Activated T-cell treated with anti-CD3 and anti-CD28 coated beads, Interleukin-2, amount 50 U/mL, for 72 hours (primary cell): ENCODE data around the gene CCT8L2. TPM values are rescaled to one million over a fixed set of nuclear protein-coding genes. Genes with fewer than 3 reads are reported as not detected.
"Not testable (repeated sequence)": the region's sequence is repeated elsewhere in the genome, so short reads cannot be mapped to it uniquely, and the experiment has no call there.

Source experiments
- ATAC-seq, 2 donors: fragments of 150-1000 bp; cut with Tn5 transposase; replicated peaks in 1 of 2; 2 replicates each; pipeline ENCODE4 v1.10.0; 2021; ENCODE audit warnings: moderate library complexity in 2 of 2, mild to moderate bottlenecking in 1 of 2
- DNase-seq, 2 donors: peaks; one replicate each; pipeline ENCODE4 v3.0.0; 2021 to 2022; ENCODE audit warnings: mixed read lengths in 1 of 2
- H3K27ac Mint-ChIP-seq: one replicate; pipeline ENCODE4 v1.8.0; 2022; ENCODE audit warnings: mild to moderate bottlenecking, moderate library complexity, mixed read lengths
- H3K27me3 Mint-ChIP-seq: one replicate; pipeline ENCODE4 v1.8.0; 2022; ENCODE audit warnings: low read depth, mixed read lengths
- H3K36me3 Mint-ChIP-seq, 2 donors: one replicate each; pipeline ENCODE4 v1.8.0; 2022; ENCODE audit warnings: mixed read lengths in 2 of 2, mild to moderate bottlenecking in 1 of 2; ENCODE audit not compliant: insufficient read depth in 2 of 2
- H3K4me1 Mint-ChIP-seq: one replicate; pipeline ENCODE4 v1.8.0; 2022; ENCODE audit warnings: low read depth, mixed read lengths
- H3K4me3 Mint-ChIP-seq, 2 donors: one replicate each; pipeline ENCODE4 v1.8.0; 2022; ENCODE audit warnings: mild to moderate bottlenecking in 2 of 2, mixed read lengths in 2 of 2, moderate library complexity in 2 of 2
- H3K9me3 Mint-ChIP-seq, 2 donors: one replicate each; pipeline ENCODE4 v1.8.0; 2022; ENCODE audit warnings: mixed read lengths in 2 of 2
- total RNA-seq, 2 donors: library from RNA; stranded (reverse); gene quantifications; one replicate each; pipeline ENCODE4 v1.2.3, GENCODE V29; 2022

The CCT8L2 gene
- total RNA-seq, 2 donors from 2014 or later = not detected

DNA sequence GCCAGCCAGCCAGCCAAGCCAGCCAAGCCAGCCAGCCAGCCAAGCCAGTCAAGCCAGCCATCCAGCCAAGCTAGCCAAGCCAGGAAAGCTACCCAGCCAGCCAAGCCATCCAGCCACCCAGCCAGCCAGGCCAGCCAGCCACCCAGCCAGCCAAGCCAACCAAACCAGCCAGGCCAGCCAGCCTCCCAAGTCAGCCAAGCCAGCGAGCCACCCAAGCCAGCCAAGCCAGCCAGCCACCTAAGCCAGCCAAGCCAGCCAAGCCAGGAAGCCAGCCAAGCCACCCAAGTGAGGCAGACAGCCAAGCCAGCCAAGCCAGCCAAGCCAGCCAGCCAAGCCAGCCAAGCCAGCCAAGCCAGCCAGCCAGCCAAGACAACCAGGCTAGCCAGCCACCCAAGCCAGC is 32.6 kb downstream of the CCT8L2 start:
- H3K27me3 Mint-ChIP-seq, DNase-seq, H3K9me3 Mint-ChIP-seq, H3K27ac Mint-ChIP-seq, H3K36me3 Mint-ChIP-seq, ATAC-seq, H3K4me1 Mint-ChIP-seq, H3K4me3 Mint-ChIP-seq: not testable (repeated sequence)

GRCh38 chr22:16559056-16559955 is 33.3 kb downstream of the CCT8L2 start:
- ATAC-seq (no peak), DNase-seq (no peak)
- H3K27ac Mint-ChIP-seq = no peak overlapping the region
- H3K9me3 Mint-ChIP-seq = peaks cover 1 to 2% of the 10 kb centered on the region in 2 donors
- no peaks in the 10 kb centered on the region for H3K4me1 Mint-ChIP-seq
- no peak overlapping the region for H3K4me3 Mint-ChIP-seq
- no peaks in the 10 kb centered on the region for H3K27me3 Mint-ChIP-seq
- H3K36me3 Mint-ChIP-seq = peaks cover 0 to 1% of the 10 kb centered on the region in 2 donors

DNA sequence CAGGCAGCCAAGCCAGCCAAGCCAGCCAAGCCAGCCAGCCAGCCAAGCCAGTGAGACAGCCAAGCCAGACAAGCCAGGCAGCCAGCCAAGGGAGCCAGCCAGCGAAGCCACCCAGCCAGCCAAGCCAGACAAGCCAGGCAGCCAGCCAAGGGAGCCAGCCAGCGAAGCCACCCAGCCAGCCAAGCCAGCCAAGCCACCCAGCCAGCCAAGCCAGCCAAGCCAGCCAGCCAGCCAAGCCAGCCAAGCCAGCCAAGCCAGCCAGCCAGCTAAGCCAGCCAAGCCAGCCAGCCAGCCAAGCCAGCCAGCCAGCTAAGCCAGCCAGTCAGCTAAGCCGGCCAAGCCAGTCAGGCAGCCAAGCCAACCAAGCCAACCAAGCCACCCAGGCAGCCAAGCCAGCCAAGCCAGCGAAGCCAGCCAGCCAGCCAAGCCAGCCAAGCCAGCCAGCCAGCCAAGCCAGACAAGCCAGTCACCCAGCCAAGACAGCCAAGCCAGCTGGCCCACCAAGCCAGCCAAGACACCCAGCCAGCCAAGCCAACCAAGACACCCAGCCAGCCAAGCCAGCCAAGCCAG is 34.1 kb downstream of the CCT8L2 start:
- H3K4me1 Mint-ChIP-seq, H3K27me3 Mint-ChIP-seq, H3K4me3 Mint-ChIP-seq, H3K27ac Mint-ChIP-seq, H3K36me3 Mint-ChIP-seq, ATAC-seq, H3K9me3 Mint-ChIP-seq, DNase-seq: not testable (repeated sequence)

- ATAC-seq, H3K36me3 Mint-ChIP-seq, H3K4me3 Mint-ChIP-seq, H3K27me3 Mint-ChIP-seq, H3K4me1 Mint-ChIP-seq, DNase-seq, H3K9me3 Mint-ChIP-seq, H3K27ac Mint-ChIP-seq: not testable (repeated sequence)
Observed at GRCh38 chr22:16557511-16557910, 35.1 kb downstream of the CCT8L2 start.

DNA sequence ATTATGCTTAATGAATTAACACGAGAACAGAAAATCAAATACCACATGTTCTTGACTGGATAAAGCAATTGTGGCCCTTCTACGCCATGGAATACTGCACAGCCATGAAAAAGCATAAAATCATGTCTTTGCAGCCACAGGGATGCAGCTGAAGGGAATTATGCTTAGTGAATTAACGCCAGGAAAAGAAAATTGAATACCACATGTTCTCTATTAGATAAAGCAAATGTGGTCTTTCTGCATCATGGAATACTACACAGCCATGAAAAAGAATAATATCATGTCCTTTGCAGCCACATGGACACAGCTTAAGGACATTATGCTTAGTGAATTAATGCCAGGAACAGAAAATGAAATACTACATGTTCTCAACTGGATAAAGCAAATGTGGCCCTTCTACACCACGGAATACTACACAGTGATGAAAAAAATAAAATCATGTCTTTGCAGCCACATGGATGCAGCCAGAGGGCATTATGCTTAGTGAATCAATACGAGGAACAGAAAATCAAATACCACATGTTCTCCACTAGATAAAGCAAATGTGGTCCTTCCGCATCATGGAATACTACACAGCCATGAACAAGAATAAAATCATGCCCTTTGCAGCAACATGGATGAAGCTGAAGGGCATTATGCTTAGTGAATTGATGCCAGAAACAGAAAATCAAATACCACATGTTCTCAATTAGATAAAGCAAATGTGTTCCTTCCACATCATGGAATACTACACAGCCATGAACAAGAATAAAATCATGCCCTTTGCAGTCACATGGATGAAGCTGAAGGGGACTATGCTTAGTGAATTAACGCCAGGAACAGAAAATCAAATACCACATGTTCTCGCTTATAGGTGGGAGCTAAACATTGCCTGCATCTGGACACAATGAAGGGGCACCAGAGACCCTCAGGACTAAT is 37.3 kb downstream of the CCT8L2 start:
- not testable (repeated sequence) for H3K36me3 Mint-ChIP-seq, DNase-seq, H3K4me1 Mint-ChIP-seq, H3K9me3 Mint-ChIP-seq, H3K27me3 Mint-ChIP-seq, ATAC-seq, H3K27ac Mint-ChIP-seq, H3K4me3 Mint-ChIP-seq

GRCh38 chr22:16543310-16543709 is 49.3 kb downstream of the CCT8L2 start:
- not testable (repeated sequence) for DNase-seq, H3K9me3 Mint-ChIP-seq, H3K4me1 Mint-ChIP-seq, H3K36me3 Mint-ChIP-seq, H3K27me3 Mint-ChIP-seq, ATAC-seq, H3K27ac Mint-ChIP-seq, H3K4me3 Mint-ChIP-seq

Other genes with a start within 250 kb of the CCT8L2 start
- under 1 TPM; 0.23 to 0.24 TPM for gene XKR3, start 232.6 kb upstream of the CCT8L2 start, total RNA-seq